H4 (cell line): ENCODE measurements around the gene EIF2AK3. TPM values are rescaled to one million over a fixed set of nuclear protein-coding genes. Genes with fewer than 3 reads are reported as not detected.
"Not testable (repeated sequence)": the region's sequence is repeated elsewhere in the genome, so short reads cannot be mapped to it uniquely, and the experiment has no call there.

Source experiments
- DNase-seq: peaks from one replicate; pipeline ENCODE4 v3.0.0-alpha.2; 2015; ENCODE audit warnings: low spot score
- total RNA-seq: library from RNA; depleted of rRNA; stranded (reverse); fragments of >200 nt; shearing (Covaris generic); gene quantifications from 2 replicates; pipeline ENCODE4 v1.2.3, GENCODE V29; 2014

EIF2AK3 gene
- total RNA-seq, 1 experiment from 2014 or later, result 16.6 TPM

DNA sequence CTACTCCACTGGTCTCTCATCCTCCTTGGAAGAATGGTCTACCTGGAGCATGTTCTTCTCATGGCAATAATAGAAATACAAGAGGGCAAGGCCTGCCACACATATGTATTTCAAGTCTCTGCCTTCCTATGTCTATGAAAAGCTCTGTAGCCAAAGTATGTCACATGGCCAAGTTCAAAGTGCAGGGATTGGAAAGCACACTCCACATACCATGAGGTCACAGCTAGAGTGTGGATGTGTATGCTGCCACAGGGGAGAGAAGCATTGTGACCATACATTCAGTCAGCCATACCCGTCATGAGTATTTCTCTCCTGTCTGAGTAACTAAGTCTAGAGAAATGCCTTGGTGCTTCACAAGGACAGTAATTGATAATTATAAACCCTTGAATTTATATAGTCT, 8.8 kb upstream of the EIF2AK3 start:
- DNase-seq, result no peak

DNA sequence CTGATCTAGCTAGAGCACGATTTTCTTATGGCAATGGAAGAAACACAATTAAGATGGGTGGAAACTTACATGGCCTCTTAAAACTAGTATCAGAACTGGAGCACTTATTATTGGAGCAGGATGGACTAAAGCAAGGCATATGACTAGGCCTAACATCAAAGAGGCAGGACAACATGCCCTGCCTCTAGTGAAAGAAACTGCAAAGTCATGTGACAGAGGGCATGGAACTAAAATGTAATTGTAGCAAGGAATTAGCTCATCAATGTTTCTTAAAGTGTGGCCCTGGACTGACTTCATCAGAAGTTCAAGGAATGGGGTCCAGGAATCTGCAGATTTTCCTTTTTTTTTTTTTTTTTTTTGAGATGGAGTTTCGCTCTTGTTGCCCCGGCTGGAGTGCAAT, 5.3 kb upstream of the EIF2AK3 start:
- no peak for DNase-seq

DNA sequence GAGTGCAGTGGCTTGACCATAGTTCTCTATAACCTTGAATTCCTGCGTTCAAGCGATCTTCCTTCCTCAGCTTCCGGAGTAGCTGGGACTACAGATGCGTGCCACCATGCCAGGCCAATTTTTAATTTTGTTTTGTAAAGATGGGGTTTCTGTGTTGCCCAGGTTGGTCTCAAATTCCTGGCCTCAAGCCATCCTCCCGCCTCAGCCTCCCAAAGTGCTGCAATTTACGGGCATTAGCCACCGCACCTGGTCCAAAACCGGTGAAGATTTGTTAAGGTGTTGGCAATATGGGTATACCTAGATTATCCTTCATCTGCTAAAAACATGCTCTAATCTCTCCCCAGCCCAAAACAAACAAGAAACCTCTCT, 1.3 kb upstream of the EIF2AK3 start:
- no peak for DNase-seq

DNA sequence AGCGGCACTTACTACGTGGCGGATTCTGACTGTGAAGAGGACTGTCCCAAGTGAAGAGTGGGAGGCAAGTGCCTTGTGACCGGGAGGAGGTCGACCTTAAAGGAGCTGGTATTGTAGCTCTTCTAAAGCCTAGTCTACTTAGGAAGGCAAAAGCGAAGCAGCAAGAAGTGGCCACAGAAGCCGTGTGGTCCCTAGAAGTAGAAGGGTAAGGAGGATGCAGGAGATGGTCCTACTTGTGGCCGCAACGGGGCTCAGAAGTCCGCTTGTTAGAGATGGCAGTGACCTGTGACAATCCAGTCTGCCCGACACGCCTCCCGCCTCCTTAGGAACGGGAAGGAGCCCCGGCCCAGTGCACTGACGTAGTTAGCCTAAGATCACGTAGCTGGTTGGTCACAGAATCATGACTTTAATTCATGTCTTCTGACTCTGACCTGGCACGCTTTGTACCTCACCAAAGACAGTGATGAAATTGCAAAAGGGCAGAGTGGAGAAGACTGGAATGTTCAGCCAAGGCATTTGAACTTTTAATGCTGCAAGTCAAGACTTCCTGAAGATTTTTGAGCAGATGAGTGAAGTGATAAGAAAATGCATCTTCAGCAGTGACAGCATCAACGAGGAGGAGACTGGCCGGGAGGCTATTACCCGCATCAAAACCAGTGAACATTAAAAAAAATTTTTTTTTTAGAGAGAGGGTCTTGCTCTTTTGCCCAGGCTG, 749 bp upstream of the EIF2AK3 start:
- DNase-seq, result peak; percentile 95

DNA sequence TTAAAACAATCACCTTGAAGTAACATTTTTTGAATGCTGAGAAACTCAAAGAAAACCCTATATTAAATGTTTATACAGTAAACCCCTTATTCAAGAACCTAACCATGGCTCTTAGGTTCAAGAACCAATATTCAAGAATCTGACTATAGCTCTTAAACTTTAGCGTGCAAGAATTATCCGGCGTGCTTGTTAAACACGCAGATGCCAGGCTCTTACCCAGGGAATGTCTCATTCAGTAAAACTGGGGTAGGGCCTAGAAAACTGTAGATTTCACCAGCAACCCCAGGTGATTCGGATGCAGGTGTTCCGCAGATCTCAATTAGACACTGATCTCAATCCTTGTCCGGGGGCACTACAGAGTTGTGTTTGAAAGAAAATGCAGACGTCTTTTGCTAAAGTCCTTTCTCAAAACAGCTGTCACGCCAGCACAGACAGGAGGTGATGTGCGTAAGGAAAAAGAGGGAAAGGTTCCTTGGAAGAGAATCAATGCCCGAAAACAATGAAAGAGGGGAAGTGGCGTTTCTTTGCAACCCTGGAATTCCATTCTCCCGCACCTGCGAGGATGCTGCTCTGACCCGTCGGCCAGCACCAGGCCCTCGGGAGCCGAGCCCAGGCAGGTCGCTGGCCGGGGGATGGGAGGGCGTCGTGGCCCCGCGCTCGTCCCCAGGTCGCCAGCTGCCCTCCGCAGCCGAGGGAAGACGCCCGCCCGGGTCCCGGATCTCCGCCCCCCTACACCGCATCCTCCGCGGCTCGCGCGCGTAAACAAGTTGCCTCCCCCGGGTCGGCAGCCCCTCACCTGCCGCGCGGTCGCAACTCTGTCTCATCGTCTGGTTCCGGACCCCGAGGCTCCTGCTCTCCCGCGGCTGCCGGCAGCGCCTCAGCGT, 851 bp downstream of the EIF2AK3 start:
- DNase-seq, result no peak

DNA sequence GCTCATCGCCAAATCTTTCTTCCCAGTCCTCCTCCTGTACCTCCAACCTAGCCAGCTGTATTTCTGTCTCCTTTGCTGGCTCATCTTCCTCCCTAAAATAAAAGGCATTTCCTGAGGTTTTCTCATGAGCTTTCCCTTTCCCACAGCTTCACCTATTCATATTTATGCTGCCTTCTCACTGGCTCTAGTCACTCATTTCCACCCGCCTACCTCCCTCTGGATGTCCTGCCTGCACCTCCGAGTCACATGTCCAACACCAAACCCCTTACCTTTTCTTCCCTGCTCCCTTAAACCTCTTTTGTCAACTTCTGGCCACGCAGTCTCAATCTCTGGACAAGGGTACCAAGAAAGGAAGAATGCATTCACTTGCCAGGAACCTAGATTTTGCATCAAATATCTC, 2.8 kb downstream of the EIF2AK3 start:
- DNase-seq, result no peak

DNA sequence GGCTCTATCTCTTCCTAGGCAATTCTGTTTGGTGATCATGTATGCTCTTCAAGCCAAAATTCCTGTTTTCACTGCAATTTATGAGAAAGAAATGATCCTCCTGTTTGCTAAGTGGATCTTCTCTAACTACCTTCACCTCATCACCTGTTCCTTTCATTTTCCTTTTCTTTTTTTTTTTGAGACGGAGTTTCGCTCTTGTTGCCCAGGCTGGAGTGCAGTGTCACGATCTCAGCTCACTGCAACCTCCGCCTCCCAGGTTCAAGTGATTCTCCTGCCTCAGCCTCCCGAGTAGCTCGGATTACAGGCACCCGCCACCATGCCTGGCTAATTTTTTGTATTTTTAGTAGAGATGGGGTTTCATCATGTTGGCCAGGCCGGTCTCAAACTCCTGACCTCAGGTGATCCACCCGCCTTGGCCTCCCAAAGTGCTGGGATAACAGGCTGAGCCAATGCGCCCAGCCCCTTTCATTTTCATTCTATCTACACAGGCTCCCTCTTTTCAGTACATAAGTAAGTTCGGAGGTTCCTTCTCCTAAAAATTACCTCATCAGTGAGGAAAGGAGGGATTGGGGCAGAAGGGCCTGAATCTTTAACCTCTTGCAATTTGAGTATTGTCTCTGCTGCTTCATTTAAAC, 3.3 kb downstream of the EIF2AK3 start:
- DNase-seq, result not testable (repeated sequence)

DNA sequence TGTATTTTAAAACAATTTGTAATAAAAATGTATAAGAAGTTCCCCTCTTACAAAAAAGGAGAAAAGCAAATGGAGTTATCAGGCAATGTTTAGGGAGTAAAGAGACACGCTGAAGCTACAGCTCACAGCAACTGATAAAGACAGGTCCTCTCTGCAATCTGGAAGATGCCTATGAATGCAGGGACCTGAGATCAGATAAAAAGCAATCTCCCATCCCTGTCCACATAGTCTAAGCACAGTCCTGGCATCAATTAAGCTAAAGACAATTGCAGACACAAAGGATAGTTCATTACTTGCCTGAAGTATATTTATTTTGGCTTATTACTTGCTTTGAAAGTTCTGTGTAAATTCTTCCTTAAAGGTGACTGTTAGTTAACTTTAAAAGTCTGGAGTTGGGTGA, 5.0 kb downstream of the EIF2AK3 start:
- no peak for DNase-seq

DNA sequence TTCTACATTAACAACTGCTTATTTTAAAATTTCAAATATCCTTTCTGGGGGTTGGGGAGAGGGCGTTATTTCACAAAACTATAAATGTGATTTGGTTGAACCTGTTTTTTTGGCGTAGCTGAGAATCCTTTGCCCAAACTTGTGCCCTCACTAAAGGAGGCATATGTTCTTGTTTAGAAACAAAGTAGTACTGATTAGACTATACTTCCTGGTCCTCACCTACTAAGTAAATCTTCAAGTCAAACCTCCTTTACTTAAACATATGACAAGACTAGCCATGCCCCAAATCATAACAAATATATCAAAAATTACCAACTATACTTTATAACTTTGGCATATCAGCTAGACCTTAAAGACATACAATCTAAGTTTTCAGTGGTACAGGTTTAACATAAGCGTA, 5.8 kb downstream of the EIF2AK3 start:
- no peak for DNase-seq

DNA sequence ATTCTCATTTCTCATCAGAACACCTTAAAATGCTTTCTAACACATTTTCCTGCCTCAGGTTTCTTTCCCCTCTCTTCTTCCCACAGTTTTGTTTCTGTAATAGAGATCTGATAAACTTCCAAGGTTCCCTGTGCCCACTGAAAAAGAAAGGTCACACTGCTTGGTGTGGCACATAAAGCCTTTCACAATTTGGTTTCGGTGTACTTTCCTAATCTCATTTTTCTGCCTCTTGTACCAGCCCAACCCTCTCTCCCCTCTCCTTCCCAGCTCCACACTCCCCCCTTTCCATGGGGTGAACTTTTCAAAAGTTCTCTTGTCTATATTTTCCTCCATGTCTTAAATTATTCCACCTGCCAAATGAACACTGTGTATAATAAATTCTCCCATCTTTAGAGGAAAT, 7.2 kb downstream of the EIF2AK3 start:
- no peak for DNase-seq

DNA sequence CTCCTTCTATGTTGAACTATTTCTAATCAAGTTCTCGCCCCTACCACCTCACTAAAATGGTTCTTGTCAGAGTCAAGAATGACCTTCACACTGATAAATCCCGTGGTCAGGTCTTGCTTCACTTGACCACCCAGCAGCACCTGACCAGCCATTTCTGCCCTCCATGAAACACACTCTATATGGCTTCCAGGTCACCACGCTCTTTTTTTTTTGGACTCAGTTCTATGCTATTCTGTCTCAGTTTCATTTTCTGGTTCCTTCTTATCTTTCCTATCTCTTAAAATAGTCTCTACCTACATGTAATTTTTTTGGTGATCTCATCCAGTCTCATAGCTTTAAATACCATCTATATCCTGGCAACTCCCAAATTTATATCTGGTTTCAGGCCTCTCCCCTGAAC, 11.4 kb downstream of the EIF2AK3 start:
- DNase-seq, result no peak

DNA sequence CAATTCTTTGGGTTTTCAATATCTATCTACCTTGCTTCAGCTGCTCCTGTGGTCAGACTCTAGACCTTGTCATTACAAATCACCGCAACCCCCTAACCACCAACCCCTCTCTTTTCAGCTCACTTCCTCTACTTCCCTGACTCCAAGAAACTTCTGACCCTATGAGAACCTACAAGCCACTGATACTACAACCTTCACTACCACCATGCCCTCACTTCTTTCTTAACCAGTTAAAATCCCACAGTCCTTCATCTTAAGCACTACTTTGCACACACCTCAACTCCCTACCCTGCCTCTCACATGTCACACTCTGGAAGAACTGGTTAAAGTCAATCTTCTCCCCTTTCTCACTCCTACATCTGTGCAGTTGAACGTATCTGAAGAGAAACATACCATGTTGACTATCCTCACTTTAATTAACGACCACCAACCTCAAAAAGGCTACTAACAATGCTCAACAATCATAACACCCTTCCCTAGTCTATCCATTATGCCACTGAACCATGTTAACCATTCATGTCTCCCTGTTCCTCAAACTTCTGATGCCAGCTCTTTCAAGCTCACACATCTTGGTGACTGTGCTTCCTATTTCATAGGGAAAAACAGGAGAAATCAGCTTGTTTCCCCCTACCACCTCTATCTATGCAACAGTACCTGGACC, 12.6 kb downstream of the EIF2AK3 start:
- DNase-seq, result no peak

DNA sequence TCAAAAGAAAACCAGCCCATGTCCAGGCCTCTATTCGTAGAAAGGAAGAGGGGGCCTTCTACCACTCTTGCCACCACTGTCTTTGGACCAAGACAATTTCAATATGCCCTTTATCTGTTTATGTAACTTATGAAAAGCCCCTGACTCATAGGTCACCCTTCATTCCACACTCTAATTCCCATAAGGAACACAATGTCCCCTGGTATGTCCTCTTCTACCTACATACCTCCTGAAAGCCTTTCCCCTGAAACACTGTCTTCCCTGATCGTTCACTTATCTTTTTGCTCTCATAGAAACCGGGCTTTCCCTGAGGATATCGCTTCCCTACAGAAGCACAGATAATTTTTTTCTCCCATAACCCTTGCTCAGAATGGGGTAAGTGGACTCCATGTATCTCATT, 13.3 kb downstream of the EIF2AK3 start:
- no peak for DNase-seq

DNA sequence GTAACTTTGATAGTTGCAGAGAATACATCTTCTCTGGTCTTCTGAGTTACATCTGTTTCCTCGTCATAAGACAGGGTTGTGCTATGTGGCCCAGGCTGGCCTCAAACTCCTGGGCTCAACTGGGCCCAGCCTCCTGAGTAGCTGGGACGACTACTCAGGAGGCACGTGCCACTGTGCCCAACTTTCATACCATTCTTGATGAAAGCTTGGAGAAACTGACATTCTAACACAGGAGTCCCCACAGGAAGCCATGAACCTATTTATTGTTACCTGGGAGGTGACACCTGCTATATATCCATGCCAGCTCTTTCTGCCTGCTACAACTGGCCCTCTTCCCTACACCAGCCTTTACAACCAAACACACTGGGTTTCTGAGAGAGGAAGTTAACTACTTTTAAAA, 19.1 kb downstream of the EIF2AK3 start:
- DNase-seq, result no peak

DNA sequence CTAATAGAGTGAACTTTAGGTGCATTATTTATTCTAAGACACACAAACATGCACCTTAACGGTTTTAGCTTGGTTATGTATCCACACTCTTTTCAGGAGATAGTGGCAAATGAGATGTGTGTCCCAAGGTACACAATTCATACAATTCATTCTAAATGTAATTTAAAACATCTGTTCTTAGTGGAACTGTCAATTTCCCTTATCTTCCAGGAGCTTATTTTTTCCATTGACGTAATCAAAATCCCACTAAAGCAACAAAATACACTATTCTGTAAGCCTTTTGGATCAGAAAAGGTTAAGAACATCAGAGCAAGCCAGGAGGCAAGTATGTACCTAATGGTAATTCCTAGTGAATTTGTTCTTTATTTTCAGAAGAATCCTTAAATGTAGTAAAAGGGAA, 19.8 kb downstream of the EIF2AK3 start:
- DNase-seq, result no peak

DNA sequence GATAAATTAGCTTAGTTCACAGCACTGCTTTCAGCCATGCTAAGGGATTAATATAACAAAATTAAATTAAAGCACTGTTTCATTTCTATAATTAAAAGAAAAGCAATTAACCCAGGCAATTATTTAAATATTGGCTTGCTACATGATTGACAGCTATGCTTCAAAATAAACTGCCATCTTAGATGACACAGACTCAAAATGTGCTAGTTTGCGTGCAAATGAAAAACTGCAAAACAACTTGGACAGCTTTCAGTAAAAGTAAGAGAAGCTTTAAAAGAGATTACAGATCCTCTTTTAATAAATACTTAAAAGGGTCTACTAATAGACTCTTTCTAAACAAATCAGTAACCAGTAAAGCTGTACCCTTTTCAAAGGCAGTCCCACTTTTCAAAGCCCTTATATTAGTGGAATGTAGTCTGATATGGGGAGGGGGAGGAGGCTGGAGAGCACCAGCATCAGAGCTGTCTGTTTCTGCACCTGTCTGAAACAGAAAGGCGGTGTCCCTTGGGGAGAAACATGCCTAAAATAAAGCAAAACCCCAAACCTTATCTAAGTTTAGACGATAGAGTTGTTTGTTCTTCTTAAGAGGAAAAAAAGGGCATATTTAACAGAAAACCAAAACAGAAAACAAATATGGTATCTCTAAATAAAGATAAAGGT, 20.8 kb downstream of the EIF2AK3 start:
- no peak for DNase-seq

DNA sequence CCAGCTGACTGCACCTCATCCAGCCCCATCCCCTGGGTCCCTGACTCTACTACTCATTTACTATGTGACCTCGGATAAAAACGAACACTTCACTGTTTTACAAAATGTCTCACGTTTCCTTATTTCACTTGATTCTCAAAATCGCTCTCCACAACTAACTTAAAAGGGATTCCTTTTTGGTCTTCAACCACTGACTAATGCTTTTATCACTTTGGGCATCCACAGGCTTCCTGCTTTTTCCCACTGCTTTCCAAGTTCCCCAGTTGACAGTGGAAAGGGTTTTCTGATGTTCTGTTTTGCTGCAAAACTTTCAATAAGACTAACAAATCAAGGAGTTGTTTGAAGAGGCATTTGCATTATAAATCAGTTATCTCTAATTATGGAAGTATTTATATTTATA, 24.1 kb downstream of the EIF2AK3 start:
- DNase-seq, result no peak

DNA sequence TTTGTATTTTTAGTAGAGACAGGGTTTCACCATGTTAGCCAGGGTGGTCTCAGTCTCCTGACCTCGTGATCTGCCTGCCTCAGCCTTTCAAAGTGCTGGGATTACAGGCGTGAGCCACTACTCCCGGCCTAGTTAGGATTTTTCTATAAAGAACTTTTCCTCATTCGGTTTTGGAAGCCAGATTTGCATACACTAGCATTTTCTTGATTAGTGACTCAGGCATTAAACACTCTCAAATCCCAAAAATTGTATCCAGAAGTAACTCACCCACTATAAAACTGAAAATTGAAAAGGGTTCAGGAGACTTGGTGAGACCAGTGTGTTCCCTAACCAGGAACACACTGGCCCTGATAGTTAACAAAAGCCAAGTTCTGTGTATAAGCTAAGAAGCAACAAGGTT, 25.2 kb downstream of the EIF2AK3 start:
- DNase-seq, result no peak

DNA sequence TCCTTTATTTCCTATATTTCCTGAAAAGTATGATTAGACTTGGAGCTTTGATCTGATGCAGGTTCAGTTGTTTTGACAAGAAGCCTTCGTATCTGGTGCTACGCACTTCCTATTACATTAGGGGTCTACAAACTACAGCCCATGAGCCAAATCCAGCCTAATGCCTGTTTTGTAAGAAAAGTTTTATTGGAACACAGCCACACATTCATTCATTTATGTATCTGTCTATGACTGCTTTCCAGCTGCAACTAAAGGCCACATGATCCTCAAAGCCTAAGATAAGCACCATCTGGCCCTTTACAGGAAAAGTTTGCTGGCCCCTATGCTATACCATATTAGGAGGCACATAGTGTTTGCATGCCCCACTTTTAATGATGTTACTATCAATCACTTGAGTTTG, 26.0 kb downstream of the EIF2AK3 start:
- DNase-seq, result no peak

DNA sequence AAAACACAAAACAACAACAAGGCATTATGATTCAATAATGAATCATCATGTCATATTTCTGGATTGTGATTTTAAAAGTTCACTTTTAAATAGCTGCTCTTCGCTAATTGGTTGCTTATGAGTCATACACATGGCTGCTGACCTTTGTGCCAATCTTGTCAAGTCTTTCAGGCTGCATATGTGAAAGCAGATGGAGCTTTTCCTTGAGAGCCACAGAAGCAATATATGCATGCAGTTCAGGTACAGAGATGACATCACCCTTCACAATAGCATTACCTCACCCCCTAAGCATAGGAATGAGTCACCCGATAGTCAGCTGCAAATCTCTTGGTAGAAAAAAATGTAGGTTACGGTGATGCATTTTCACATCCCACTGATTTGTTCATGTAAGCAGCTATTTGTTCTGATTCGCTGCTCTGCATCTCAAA, 27.2 kb downstream of the EIF2AK3 start:
- DNase-seq, result peak; percentile 97

DNA sequence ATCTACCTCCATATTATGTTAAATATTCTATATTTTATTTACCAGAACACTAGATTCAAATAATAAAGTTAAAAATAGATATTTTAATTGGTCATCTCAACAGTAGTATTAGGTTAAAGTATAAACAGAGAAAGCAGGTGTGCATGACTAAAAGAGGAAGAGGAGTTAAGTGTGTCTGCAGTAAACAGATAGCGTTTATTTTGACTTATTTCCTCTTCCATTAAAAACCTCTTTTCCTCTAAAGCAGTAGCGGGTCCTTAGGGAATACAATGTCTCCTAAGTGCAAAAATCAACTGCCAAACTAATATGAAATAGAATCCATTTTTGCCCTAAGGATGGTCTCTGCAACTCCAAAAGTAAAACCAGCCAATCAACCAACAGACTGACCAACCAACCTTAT, 27.7 kb downstream of the EIF2AK3 start:
- DNase-seq, result no peak

DNA sequence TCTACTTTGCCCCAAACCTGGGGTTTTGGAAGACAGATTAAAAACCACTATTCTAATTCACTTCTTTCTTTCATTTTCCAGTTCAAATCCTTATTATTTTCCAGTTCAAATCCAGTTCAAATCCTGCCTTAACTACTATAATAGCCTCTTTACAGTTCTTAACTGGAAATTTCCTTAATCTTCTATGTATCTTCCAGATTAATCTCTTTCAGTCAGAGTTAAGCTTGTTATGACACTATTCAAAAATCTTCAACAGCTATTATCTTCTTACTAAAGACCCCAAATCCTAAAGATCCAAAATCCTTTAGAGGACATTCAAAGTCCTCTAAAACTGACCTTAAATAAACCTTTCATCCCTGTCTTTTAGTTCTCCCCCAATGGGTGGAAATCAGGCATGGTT, 30.1 kb downstream of the EIF2AK3 start:
- no peak for DNase-seq
